ENCODE measurements around the gene ARHGAP26.

ARHGAP26 gene

DNA sequence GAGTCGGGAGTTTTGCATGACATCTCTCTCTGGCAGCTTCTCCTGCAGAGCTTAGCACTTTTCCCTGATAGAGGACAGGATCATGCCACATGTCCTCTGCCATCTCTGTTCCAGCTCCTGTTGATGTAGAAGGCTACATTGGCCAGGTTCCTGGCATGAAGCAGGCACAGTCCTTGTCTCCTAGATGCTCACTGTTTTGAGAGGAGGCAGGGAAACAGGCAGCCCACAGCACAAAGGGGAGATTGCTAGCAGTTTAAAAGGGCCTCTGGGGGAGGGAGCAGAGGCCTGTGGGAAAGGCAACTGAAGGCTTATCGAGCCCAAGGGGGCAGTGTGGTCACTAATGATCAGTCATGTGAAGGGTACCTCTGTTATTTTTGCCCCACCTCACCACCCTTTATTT, 10.7 kb downstream of the ARHGAP26 start:
- DNase-seq (ENCODE audit: low spot score): no peak
- TF ChIP-seq, protein P1, sequence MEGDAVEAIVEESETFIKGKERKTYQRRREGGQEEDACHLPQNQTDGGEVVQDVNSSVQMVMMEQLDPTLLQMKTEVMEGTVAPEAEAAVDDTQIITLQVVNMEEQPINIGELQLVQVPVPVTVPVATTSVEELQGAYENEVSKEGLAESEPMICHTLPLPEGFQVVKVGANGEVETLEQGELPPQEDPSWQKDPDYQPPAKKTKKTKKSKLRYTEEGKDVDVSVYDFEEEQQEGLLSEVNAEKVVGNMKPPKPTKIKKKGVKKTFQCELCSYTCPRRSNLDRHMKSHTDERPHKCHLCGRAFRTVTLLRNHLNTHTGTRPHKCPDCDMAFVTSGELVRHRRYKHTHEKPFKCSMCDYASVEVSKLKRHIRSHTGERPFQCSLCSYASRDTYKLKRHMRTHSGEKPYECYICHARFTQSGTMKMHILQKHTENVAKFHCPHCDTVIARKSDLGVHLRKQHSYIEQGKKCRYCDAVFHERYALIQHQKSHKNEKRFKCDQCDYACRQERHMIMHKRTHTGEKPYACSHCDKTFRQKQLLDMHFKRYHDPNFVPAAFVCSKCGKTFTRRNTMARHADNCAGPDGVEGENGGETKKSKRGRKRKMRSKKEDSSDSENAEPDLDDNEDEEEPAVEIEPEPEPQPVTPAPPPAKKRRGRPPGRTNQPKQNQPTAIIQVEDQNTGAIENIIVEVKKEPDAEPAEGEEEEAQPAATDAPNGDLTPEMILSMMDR (IDR thresholded peaks at IDR 0.05; ENCODE audit: extremely low read depth, insufficient read depth, missing control alignments): no peak
- in situ Hi-C loops (cut with MboI; ENCODE audit: low pct_unique_long_range_greater_than_20kb, low sequenced_read_pairs, unreplicated experiment): no loop called here

DNA sequence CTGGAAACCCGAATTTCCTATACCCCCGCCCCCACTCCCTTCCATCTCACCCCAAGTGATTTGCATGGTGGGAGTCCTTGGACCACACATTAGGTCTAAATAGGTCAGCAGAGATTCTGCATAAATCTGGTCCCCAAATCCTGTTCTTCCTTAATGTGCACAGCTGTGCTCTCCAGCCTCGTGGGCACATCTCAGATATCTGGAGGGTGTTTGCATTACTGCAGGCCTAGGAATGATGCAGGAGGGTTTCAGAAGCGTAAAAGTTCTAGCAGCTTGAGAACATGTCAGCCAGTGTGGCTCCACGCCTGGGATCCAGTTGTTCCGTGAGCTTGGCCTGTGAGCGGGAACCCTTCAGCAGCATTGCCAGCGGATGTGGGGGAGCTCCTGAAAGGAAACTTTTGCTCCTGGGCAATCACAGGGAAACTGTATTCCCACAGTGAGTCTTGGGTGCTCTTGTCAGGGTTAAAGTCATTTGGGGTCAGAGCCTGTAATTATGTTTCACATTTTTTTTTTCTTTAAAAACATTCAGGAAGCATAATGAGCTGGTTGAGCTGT, 12.9 kb downstream of the ARHGAP26 start:
- DNase-seq (ENCODE audit: low spot score): no peak
- in situ Hi-C loops (cut with MboI; ENCODE audit: low pct_unique_long_range_greater_than_20kb, low sequenced_read_pairs, unreplicated experiment): no loop called here
- TF ChIP-seq, protein P1 (IDR thresholded peaks at IDR 0.05; ENCODE audit: extremely low read depth, insufficient read depth, missing control alignments): no peak

DNA sequence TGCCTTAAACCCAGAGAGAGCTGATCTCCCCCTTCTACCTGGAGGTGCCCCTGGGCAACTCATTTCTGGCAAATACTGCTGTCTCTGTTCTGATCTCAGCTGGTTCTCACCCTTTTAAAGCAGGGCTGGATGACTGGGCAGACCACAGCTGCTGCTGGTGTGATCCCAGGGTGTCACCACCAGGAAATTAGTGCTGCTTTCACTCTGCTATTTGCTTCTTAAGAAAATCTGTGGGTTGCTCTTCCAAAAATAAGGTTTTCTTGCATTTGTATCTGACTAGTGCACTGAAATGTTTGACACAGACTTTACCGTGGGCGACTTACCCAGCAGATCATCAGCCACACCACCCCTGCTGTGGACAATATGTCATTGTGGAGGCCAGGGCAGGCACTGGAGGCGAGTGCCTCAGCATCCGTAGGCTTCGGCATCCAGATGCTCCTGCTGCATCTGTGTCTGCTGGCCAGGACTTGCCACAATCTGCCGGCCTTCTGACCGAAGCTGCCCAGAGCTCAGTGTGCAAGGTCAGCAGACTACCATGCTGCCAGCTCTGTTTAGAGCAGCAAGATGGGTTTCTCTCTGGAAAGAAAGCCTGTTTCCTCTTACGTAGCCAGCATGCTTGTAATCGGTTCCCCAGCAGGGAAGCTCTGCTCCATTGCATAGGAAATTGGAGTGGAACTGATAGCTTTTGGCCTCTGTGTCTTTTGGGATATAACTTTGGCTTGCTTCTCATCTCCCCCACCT, 13.6 kb downstream of the ARHGAP26 start:
- in situ Hi-C loops (cut with MboI; ENCODE audit: low pct_unique_long_range_greater_than_20kb, low sequenced_read_pairs, unreplicated experiment): no loop called here
- TF ChIP-seq, protein P1 (IDR thresholded peaks at IDR 0.05; ENCODE audit: extremely low read depth, insufficient read depth, missing control alignments): no peak
- DNase-seq (ENCODE audit: low spot score): no peak

DNA sequence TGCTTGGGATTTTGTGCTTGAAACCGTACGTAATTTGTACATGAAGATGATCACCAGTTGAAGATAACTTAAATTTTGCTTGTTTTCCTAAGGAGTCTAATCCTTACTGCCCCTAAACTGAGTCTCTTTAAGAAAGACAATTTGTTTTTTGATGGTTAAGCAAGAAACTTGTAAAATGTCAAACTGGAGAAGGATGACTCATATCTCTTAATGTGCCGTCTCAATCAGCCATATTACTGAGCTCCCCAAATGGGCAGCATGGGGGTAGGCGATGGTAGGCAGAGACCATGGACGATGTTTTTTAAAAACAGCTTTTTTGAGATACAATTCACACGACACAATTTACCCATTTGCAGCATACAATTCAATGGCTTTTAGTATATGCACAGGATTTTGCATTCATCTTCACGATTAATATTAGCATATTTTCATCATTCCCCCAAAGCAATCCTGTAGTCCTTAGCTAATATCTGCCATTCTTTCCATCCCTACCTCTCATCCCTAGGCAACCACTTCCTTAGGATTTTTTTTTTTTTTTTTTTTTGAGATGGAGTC, 14.3 kb downstream of the ARHGAP26 start:
- in situ Hi-C loops (cut with MboI; ENCODE audit: low pct_unique_long_range_greater_than_20kb, low sequenced_read_pairs, unreplicated experiment): no loop called here
- no peak for DNase-seq (ENCODE audit: low spot score)
- TF ChIP-seq, protein P1 (IDR thresholded peaks at IDR 0.05; ENCODE audit: extremely low read depth, insufficient read depth, missing control alignments): no peak

DNA sequence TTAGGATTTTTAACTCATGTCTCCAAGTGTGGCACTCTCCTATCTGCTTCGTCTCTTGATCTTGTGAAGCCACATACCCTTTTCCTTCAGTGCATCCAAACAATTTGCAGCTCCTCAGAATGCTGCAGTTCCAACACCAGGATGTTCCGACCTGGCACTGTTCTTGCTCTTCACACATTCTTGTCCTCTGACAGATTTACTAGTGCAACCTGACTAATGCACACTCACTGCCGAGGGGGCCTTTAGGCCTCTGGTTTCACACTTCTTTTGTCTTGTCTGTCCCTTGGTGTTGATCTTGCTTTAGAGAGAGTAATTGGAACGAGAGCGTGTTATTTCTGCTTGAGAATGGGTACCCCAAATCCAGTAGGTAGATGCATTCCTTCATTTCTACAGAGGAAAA, 15.0 kb downstream of the ARHGAP26 start:
- no peak for DNase-seq (ENCODE audit: low spot score)
- TF ChIP-seq, protein P1 (IDR thresholded peaks at IDR 0.05; ENCODE audit: extremely low read depth, insufficient read depth, missing control alignments): no peak
- in situ Hi-C loops (cut with MboI; ENCODE audit: low pct_unique_long_range_greater_than_20kb, low sequenced_read_pairs, unreplicated experiment): no loop called here

DNA sequence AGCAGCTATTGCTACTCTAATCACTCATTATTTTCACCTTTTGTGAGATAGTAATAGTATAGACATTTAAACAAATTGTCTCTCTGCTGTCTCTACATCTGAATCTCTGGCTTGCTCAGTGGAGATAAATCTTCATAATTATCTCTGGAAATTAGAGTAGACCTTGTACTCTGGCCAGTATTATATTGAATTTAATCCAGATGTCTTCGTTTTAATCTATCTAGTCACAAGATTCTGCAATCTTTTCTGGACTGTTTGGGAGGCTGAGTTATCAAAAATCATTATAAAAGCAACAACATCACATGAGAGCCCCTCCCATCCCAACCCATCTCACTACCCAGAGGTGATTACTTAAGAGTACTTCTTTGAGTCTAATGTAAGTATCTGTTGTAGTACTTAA, 19.0 kb downstream of the ARHGAP26 start:
- in situ Hi-C loops (cut with MboI; ENCODE audit: low pct_unique_long_range_greater_than_20kb, low sequenced_read_pairs, unreplicated experiment): no loop called here
- DNase-seq (ENCODE audit: low spot score): no peak

More for the DNA sequence above, 19.0 kb downstream of the ARHGAP26 start:
- TF ChIP-seq, protein P1 (IDR thresholded peaks at IDR 0.05; ENCODE audit: extremely low read depth, insufficient read depth, missing control alignments): no peak
